ENCODE data around the gene COL1A2.

Gene COL1A2

GRCh38 chr7:94394437-94395140 lies at the start of gene COL1A2:
TSS of gene COL1A2 (plus strand) at chr7:94394895. CDS start at chr7:94395032, 137 bp downstream.
- DNase-seq, result peak; percentile 92

GRCh38 chr7:94345907-94346306 lies 48.8 kb upstream of the COL1A2 start:
- DNase-seq, result no peak

GRCh38 chr7:94348142-94348541 lies 46.6 kb upstream of the COL1A2 start:
- DNase-seq, result peak; percentile 86

- no peak for DNase-seq
Observed at GRCh38 chr7:94350734-94351133, 44.0 kb upstream of the COL1A2 start.

GRCh38 chr7:94351703-94352102 lies 43.0 kb upstream of the COL1A2 start:
- no peak for DNase-seq

- no peak for DNase-seq
Observed at GRCh38 chr7:94352887-94353286, 41.8 kb upstream of the COL1A2 start.

- peak; percentile 24 for DNase-seq
Observed at GRCh38 chr7:94354953-94355352, 39.7 kb upstream of the COL1A2 start.

GRCh38 chr7:94355454-94355853 lies 39.2 kb upstream of the COL1A2 start:
- peak; percentile 67 for DNase-seq

GRCh38 chr7:94357076-94357475 lies 37.6 kb upstream of the COL1A2 start:
- DNase-seq, result no peak

- no peak for DNase-seq
Observed at GRCh38 chr7:94360926-94361325, 33.8 kb upstream of the COL1A2 start.

DNA sequence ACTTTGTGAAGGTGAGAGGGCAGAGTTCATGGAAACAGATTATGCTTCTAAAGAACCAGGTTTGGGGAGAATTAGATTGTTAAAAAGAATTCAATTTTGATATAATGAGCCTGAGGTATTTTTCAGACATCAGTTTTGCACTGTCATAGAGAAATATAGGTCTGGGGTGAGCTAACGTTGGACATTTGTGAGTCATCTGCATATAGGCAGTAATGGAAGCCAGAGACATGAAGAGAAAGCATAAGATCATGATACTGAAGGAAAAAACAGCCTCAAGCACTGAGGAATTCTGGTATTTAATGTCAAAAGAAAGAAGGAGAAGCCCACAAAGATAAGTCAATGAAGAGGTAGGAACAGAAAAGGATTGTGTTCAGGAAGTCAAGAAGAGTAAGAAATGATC lies 32.4 kb upstream of the COL1A2 start:
- no peak for DNase-seq

- no peak for DNase-seq
Observed at GRCh38 chr7:94364816-94365215, 29.9 kb upstream of the COL1A2 start.

DNA sequence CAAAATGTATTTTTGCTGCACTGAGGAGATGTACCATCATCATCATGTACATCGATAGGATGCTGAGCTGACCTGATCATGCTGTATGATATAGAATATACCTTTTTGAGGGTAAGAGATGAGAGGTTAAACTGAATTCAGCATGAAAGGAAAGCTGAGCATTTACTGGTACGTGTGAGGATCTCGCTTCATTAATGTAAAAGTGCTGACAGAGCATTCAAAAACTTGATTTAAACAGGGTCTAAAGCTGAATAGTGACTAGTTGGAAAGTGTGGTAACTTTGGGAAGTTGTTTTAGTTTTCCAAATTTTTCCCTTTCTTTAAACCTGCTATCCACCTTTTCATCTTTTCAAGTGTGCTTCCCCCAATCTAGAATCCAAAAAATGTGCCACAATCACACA lies 28.5 kb upstream of the COL1A2 start:
- DNase-seq, result no peak

GRCh38 chr7:94366832-94367231 lies 27.9 kb upstream of the COL1A2 start:
- no peak for DNase-seq

DNA sequence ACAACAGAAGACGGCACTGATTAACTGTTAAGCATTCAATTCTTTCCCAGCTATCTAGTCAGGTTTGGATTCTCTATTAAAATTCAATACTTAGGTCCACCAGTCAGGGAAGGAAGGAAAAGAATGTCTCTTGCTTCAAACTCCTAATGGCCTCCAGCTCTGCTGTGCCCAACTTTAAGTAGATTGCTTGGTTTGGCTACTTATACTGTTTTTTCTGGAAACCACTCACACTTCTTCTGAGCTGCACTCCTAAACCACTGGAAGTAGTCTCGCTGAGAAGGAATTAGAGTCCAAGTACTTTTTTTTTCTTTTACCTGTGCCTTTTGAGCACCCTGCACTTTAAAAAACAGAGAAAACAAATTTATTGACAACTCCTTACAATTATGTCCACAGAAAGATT lies 26.7 kb upstream of the COL1A2 start:
- no peak for DNase-seq

DNA sequence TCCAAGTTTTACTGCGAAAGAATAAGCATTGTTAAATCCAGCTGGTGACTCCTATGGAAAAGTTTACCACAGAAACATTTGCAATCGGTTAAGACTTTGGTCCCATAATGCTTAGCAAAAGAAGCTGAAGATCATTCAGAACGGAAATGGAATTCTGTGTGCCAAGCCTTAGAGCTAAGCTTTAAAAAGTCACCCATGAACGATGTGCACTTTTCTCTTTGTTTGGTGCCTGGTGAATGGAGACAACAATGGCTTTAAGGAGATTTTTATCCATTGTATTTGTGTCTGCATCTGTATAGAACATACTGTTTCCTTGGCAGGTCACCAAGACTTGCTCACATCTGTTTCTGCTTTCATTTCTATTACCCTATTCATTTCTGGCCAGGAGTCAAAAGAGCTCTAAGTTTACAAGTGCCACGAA lies 26.3 kb upstream of the COL1A2 start:
- peak; percentile 90 for DNase-seq

DNA sequence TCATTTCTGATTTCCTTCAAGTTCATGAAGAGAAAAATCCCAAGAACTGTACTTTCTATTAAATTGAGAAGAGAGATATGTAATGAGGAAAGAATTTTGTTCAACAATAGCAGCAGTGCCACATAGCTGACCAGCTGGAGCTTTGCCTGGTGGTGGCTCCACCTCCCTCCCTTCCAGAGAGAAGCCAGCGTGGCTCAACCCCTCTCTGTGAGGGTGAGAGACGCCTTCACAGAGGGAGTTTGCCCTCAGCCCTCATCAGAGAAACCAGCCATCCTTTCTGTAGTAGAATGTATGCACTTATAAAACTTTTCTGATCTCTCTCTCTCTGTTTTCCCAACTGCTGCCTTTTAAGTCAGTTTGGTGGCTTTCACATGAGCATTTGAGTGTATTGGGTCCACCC lies 20.5 kb upstream of the COL1A2 start:
- peak; percentile 82 for DNase-seq

DNA sequence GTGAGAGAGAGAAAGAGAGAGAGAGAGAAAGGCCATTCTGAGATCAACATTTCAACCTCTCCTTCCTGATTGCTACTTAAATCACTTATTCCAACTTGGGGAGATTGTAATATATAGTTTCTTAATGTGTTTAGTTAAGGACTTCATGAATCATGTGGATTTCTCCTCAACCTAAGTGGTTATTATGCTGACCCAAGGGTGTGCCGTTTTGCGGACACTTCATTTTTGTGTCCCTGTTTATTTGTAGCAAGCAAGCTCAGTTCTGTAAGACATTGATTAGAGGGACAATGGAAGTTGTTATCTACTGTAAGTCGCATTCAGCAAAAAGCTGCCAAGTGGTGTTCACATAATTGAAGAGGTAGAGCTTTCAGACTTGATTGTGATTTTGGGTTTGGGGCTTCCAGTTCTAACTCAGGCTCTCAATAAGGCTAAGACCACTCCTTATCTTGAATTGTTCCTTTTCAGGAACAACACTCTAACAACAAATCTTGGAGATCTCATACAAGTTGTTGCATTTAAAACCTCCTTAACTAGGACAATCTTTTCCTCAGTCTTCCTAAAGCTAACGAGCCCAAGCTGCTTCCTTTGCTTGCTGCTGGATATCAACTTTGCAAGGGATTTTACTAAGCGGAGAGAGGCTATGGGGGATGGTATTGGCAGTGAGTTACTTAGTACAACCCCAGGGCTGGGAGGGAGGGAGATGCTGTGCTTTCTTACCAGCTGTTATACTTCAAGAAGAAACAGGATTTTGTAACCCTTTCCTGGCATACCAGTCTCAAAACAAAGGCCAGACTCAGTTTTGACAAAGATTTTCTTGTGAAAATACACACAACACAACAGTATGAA lies 19.8 kb upstream of the COL1A2 start:
- DNase-seq, result peak; percentile 89

DNA sequence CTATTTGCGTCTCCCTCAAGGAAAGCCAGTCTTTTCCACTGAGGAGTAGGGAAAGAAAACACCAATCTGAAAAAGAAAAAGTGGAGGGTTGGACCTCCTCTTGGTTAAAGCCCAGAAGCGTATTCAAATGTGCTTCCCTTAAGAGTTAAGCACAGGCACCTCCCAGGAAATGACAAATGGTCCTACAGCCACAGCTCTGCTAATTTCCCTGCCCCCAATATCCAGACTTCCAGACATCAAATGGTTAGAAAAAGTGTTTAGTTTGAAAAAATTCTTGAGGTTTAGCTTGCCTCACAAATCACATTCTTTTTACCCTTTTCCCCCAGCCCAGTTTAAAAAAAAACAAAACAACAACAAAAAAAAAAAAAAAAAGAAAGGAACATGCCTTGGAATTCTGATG lies 19.0 kb upstream of the COL1A2 start:
- peak; percentile 86 for DNase-seq

DNA sequence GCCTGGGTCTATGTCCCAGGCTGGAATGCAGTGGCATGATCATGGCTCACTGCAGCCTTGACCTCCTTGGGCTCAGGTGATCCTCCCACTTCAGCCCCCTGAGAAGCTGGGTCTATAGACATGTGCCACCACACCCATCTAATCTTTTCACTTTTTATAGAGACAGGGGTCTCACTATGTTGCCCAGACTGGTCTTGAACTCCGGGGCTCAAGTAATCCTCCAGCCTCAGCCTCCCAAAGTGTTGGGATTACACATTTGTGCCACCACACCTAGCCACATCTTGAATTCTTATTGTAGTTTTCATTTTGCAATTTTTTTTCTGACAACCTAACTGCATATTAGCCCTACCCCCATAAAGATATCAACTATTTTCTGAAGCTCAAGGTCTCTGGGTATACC lies 18.4 kb upstream of the COL1A2 start:
- no peak for DNase-seq

DNA sequence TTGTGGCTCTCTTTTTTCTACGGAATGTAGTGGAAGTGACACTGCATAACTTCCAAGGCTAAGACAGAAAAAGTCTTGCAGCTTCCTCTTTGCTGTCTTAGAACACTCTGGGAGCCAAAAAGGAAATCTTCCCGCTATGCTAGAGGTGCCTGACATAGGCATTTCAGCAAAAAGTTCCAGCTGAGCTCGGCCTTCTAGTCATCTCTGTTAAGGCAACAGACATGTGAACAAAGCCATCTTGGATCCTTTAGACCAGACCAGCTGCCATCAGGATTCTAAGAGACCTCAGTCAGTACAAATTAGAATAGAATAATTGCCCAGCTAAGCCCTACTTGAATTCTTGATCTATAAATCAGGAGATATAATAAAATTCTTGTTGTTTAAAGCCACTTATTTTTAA lies 16.3 kb upstream of the COL1A2 start:
- no peak for DNase-seq

GRCh38 chr7:94380264-94380663 lies 14.4 kb upstream of the COL1A2 start:
- DNase-seq, result no peak

- DNase-seq, result no peak
Observed at GRCh38 chr7:94382132-94382531, 12.6 kb upstream of the COL1A2 start.

DNA sequence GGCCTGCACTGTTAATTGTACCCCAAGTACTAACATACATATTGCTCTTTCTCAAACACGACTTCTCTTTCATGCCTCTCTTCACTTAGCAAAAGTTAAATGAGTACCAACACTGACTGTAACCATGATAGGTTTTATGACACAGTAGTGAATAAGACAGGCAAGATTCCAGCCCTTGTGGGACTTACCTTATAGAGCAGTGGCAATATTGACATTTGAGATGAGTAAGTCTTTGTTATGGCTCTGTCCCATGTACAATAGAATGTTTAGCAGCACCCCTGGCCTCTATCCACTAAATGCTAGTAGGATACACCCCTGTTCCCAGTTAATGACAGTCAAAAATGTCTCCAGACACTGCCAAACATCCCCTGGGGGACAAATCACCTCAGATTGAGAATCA lies 11.9 kb upstream of the COL1A2 start:
- no peak for DNase-seq

Data from eye (tissue), 1 donor.